Inflammatory macrophage (primary cell): ENCODE measurements around the gene KCNA2.
A peak's percentile ranks its signal among the peaks of the same experiment; 100 is the strongest.

Experiments used
- DNase-seq, 2 donors: peaks; one replicate each; pipeline ENCODE4 v3.0.0-alpha.2; 2020 to 2022
- total RNA-seq, 18 experiments: gene quantifications; one replicate each; lab custom pipeline; 2026; ENCODE audit warnings: mixed read lengths in 6 of 18, inconsistent platforms in 2 of 18; lab: John Stamatoyannopoulos, UW

Gene KCNA2
- total RNA-seq: 0.40 to 5.8 (median 2.1) reads per million in 18 experiments

GRCh38 chr1:110605901-110606656 lies at the start of gene KCNA2:
Gene KCNA2, minus strand, starts transcription at chr1:110606358. Its CDS starts 1,576 bp downstream, at chr1:110604782.
- no peak for DNase-seq

- DNase-seq: no peak
Measured at GRCh38 chr1:110650609-110651008, 44.5 kb upstream of the KCNA2 start.

- DNase-seq: no peak
Measured at GRCh38 chr1:110648417-110648816, 42.3 kb upstream of the KCNA2 start.

- DNase-seq: peak; percentile 42 to 88
Measured at GRCh38 chr1:110647254-110647891, 41.2 kb upstream of the KCNA2 start.

- peak; percentile 85 to 96 for DNase-seq
Measured at GRCh38 chr1:110645821-110646735, 39.9 kb upstream of the KCNA2 start.

GRCh38 chr1:110645211-110645610 lies 39.1 kb upstream of the KCNA2 start:
- DNase-seq: peak in 1 of 2 donors; percentile 19

- peak; percentile 72 to 83 for DNase-seq
Measured at GRCh38 chr1:110643879-110644472, 37.8 kb upstream of the KCNA2 start.

GRCh38 chr1:110639724-110640386 lies 33.7 kb upstream of the KCNA2 start:
- peak; percentile 74 to 80 for DNase-seq

- no peak for DNase-seq
Measured at GRCh38 chr1:110638556-110638955, 32.4 kb upstream of the KCNA2 start.

GRCh38 chr1:110638058-110638457 lies 31.9 kb upstream of the KCNA2 start:
- DNase-seq: no peak

GRCh38 chr1:110637475-110637874 lies 31.3 kb upstream of the KCNA2 start:
- no peak for DNase-seq

- DNase-seq: peak in 1 of 2 donors; percentile 28
Measured at GRCh38 chr1:110636149-110636935, 30.2 kb upstream of the KCNA2 start.

- no peak for DNase-seq
Measured at GRCh38 chr1:110635434-110635833, 29.3 kb upstream of the KCNA2 start.

- peak; percentile 53 to 55 for DNase-seq
Measured at GRCh38 chr1:110634455-110635311, 28.5 kb upstream of the KCNA2 start.

GRCh38 chr1:110634086-110634454 lies 27.9 kb upstream of the KCNA2 start:
- DNase-seq: no peak

GRCh38 chr1:110633646-110634030 lies 27.5 kb upstream of the KCNA2 start:
- DNase-seq: no peak

- no peak for DNase-seq
Measured at GRCh38 chr1:110631836-110632620, 25.9 kb upstream of the KCNA2 start.

- DNase-seq: peak; percentile 68 to 73
Measured at GRCh38 chr1:110630839-110631663, 24.9 kb upstream of the KCNA2 start.
